RWPE1 (cell line): Measurements from ENCODE around the gene ST3GAL3.

ENCODE experiments used
- CTCF ChIA-PET: fragments of 350-600 bp; sonication (Branson Sonifier 250); formaldehyde crosslinking; extraction: SDS; loops from one replicate; lab custom pipeline; 2021; lab: Yijun Ruan, JAX
- POLR2A ChIA-PET: fragments of 400-600 bp; formaldehyde crosslinking; extraction: SDS; loops from one replicate; lab custom pipeline; 2020; ENCODE audit warnings: antibody characterized with exemption; ENCODE audit not compliant: low non-redundant PET; lab: Yijun Ruan, JAX
- DNase-seq: peaks from one replicate; pipeline ENCODE4 v3.0.0; 2012; ENCODE audit warnings: low spot score
- H3K27ac ChIP-seq: fragments of 450-650 bp; 2 replicates; pipeline ENCODE4 v1.5.1; 2017
- TF ChIP-seq, protein P1 (sequence below): fragments of 450-650 bp; conservative IDR thresholded peaks from 2 replicates; pipeline ENCODE4 v1.5.1; 2017; ENCODE audit warnings: low read depth, mild to moderate bottlenecking

The ST3GAL3 gene

DNA sequence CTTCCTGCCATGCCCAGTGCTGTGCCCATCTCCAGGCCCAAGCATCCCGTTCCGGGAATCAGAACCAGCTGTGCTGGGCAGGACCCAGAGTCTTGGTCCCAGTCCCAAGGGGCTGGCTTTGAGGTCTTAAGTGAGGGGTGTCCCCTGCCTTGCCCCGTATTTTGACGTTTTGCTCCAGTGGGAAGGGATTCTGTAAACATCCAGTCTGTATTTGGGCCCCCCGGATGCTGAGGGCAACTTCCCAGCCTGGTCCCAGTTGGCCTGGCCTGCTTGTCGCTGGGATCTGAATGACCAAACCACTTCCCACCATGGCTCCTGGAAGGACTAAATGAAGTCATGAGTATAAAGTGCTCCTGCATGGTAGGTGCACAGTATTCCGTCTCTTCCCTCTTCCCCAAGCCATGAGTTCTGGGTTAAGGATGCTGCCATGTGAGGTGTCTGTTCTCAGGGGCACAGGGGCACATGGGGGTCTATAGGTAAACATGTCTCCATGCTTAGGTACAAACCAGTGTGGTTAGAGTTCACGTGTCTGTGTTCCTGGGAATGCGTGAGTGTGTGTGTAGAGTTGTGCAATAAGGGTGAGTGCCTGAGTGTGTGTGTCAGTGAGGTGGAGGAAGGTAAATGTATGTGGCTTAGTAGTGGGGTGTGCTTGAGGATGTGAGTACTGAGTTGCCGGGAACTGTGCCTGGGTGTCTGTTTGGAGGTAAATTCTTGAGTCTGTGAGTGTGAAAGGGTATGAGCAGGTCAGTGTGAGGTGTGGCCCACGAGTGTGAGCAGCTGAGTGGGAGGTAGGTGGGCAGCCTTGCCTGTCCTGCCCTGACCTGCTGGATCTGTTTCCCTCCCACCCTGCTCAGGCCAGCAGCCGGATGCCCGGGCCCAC, 273.2 kb downstream of the ST3GAL3 start:
- POLR2A ChIA-PET, result interaction anchor here (0.6 kb wide), 1 partner anchor 9 kb away, joined by 3 read pairs; no protein-coding TSS in a partner anchor
- TF ChIP-seq, protein P1, sequence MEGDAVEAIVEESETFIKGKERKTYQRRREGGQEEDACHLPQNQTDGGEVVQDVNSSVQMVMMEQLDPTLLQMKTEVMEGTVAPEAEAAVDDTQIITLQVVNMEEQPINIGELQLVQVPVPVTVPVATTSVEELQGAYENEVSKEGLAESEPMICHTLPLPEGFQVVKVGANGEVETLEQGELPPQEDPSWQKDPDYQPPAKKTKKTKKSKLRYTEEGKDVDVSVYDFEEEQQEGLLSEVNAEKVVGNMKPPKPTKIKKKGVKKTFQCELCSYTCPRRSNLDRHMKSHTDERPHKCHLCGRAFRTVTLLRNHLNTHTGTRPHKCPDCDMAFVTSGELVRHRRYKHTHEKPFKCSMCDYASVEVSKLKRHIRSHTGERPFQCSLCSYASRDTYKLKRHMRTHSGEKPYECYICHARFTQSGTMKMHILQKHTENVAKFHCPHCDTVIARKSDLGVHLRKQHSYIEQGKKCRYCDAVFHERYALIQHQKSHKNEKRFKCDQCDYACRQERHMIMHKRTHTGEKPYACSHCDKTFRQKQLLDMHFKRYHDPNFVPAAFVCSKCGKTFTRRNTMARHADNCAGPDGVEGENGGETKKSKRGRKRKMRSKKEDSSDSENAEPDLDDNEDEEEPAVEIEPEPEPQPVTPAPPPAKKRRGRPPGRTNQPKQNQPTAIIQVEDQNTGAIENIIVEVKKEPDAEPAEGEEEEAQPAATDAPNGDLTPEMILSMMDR, result no peak
- peak overlapping the region; percentile 94 for H3K27ac ChIP-seq
- CTCF ChIA-PET, result interaction anchor here (1.0 kb wide), 1 partner anchor 10 kb away, joined by 3 read pairs; no protein-coding TSS in a partner anchor
- peak; percentile 64 for DNase-seq
